Glutamatergic neuron (in vitro differentiated cells): ENCODE measurements around the gene RHBDF2. TPM values are rescaled to one million over a fixed set of nuclear protein-coding genes. Genes with fewer than 3 reads are reported as not detected.

Source experiments
- DNase-seq: peaks from one replicate; pipeline ENCODE4 v3.0.0; 2022
- H3K27ac Mint-ChIP-seq: one replicate; pipeline ENCODE4 v1.8.0; 2020; ENCODE audit warnings: mild to moderate bottlenecking, mixed read lengths, inconsistent platforms; ENCODE audit not compliant: unreplicated experiment
- H3K27me3 Mint-ChIP-seq: one replicate; pipeline ENCODE4 v1.8.0; 2020; ENCODE audit warnings: mild to moderate bottlenecking, moderate library complexity, mixed read lengths, inconsistent platforms; ENCODE audit not compliant: unreplicated experiment
- H3K36me3 Mint-ChIP-seq: one replicate; pipeline ENCODE4 v1.8.0; 2020; ENCODE audit warnings: mild to moderate bottlenecking, mixed read lengths, inconsistent platforms; ENCODE audit not compliant: unreplicated experiment
- H3K4me1 Mint-ChIP-seq: one replicate; pipeline ENCODE4 v1.8.0; 2020; ENCODE audit warnings: mild to moderate bottlenecking, low read depth, mixed read lengths, inconsistent platforms; ENCODE audit not compliant: unreplicated experiment
- H3K4me3 Mint-ChIP-seq: one replicate; pipeline ENCODE4 v1.8.0; 2020; ENCODE audit warnings: mild to moderate bottlenecking, mixed read lengths, inconsistent platforms; ENCODE audit not compliant: unreplicated experiment
- H3K9me3 Mint-ChIP-seq: one replicate; pipeline ENCODE4 v1.8.0; 2020; ENCODE audit warnings: mild to moderate bottlenecking, moderate library complexity, mixed read lengths, inconsistent platforms; ENCODE audit not compliant: unreplicated experiment
- total RNA-seq: library from RNA; stranded (reverse); fragmentation: NEBNext Ultra II Directional; extraction: Animal tissue kit (Norgen Biotek cat#: 25700); gene quantifications from one replicate; pipeline ENCODE4 v1.2.1, GENCODE V29; 2021; ENCODE audit not compliant: unreplicated experiment
- TF ChIP-seq, protein P1 (sequence below): fragments of 200-600 bp; sonication (generic); IDR thresholded peaks from one replicate; pipeline ENCODE4 v1.5.0; 2021; ENCODE audit not compliant: partially characterized antibody, unreplicated experiment

RHBDF2 gene
- total RNA-seq, 1 donor from 2014 or later = 1.9 TPM

DNA sequence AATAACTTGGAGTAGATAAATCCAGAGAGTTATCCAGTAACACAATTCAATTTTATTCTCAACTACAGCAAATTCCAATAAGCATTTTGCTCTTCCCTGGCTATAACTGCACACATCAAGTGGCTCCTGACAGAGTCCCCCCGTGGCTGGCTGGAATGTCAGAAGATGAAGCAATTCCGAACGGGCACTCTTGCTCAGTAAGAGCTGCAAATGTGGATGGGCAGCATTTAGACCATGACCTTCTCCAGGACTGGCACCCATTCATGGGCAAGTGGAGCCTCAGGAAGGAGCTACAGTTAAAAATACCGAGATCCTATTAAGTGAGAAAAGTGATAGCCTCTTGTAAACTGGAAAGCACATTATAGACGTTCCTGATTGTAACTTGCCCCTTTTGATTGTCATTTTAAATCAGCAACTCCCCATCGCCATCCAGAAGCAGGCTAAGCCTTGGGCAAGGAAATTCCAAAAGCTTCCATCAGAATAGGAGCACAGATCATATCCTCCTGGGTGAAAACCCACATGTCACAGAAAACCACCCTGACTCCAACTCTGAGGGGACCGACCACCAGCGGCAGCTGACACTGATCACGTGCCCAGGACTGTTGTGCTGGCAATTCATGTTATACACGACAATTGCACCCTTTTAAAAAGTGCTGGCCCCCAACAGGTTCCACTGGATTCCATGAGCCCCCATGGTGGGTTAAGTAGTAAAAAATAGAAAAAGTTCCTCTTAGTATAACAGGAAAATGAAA, 55.4 kb downstream of the RHBDF2 start:
- H3K27ac Mint-ChIP-seq = peak overlapping the region; percentile 86

GRCh38 chr17:76444518-76445311, 56.5 kb downstream of the RHBDF2 start:
- TF ChIP-seq, protein P1, sequence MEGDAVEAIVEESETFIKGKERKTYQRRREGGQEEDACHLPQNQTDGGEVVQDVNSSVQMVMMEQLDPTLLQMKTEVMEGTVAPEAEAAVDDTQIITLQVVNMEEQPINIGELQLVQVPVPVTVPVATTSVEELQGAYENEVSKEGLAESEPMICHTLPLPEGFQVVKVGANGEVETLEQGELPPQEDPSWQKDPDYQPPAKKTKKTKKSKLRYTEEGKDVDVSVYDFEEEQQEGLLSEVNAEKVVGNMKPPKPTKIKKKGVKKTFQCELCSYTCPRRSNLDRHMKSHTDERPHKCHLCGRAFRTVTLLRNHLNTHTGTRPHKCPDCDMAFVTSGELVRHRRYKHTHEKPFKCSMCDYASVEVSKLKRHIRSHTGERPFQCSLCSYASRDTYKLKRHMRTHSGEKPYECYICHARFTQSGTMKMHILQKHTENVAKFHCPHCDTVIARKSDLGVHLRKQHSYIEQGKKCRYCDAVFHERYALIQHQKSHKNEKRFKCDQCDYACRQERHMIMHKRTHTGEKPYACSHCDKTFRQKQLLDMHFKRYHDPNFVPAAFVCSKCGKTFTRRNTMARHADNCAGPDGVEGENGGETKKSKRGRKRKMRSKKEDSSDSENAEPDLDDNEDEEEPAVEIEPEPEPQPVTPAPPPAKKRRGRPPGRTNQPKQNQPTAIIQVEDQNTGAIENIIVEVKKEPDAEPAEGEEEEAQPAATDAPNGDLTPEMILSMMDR = no peak
- peaks cover 15% of the 10 kb centered on the region for H3K27me3 Mint-ChIP-seq
- peak; percentile 67 for DNase-seq
- peaks cover 69% of the 10 kb centered on the region for H3K4me1 Mint-ChIP-seq
- peak overlapping the region; percentile 86 for H3K27ac Mint-ChIP-seq
- peaks cover 7% of the 10 kb centered on the region for H3K9me3 Mint-ChIP-seq
- peaks cover 6% of the 10 kb centered on the region for H3K36me3 Mint-ChIP-seq
- H3K4me3 Mint-ChIP-seq = peak overlapping the region; percentile 78

More for the DNA sequence above, 55.4 kb downstream of the RHBDF2 start:
- TF ChIP-seq, protein P1 = no peak
- peaks cover 15% of the 10 kb centered on the region for H3K27me3 Mint-ChIP-seq
- peaks cover 6% of the 10 kb centered on the region for H3K36me3 Mint-ChIP-seq
- peaks cover 7% of the 10 kb centered on the region for H3K9me3 Mint-ChIP-seq
- DNase-seq = no peak
- peak overlapping the region; percentile 78 for H3K4me3 Mint-ChIP-seq
- H3K4me1 Mint-ChIP-seq = peaks cover 77% of the 10 kb centered on the region

DNA sequence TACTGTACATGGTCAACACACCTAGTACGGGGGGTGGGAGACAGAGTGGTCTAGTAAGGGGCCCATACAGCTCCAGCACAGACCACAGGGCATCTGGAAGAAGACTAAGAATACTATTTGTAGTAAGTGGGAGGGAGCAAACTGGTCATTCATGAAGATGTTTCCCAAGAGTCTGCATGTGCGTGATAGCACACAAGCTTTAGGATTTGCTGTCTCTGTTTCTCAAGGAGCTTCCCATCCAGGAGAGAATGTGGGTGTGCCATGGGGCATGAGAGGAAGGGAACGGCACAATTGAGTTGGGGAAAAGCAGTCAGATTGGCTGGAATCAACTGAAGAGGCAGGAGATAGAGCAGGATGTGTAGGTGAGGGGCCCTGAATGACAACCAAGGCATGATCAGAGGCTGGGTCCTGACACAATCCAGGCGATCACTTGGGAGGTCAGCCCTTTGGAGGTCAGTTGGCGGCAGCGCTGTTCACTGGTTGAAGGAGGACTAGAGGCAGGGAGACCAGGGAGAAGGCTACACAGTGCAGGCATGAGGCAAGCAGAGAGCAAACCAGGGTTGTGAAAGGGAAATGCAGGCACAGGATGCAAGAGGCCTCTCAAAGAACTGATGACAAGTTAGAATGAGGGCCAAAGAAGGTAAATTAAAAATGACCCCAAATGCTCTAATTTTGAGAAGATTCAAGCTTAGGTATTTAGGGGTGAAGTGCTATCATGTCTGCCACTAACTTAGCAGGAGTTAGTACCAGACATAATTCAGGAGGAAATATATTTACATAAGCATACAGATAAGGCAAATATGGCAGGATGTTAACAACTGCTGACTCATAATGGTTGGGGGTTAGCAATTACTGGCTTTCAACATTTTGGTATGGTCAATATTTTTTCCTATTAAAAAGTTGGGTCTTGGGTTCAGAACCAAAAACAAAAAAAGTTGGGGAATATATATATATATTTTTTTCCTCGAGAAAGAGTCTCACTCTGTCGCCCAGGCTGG, 58.6 kb downstream of the RHBDF2 start:
- H3K4me1 Mint-ChIP-seq = peaks cover 65% of the 10 kb centered on the region
- peak overlapping the region; percentile 80 for H3K27ac Mint-ChIP-seq
- peaks cover 2% of the 10 kb centered on the region for H3K9me3 Mint-ChIP-seq
- H3K27me3 Mint-ChIP-seq = peaks cover 14% of the 10 kb centered on the region
- H3K36me3 Mint-ChIP-seq = peaks cover 6% of the 10 kb centered on the region
- TF ChIP-seq, protein P1 = no peak
- no peak overlapping the region for H3K4me3 Mint-ChIP-seq
- DNase-seq = no peak

DNA sequence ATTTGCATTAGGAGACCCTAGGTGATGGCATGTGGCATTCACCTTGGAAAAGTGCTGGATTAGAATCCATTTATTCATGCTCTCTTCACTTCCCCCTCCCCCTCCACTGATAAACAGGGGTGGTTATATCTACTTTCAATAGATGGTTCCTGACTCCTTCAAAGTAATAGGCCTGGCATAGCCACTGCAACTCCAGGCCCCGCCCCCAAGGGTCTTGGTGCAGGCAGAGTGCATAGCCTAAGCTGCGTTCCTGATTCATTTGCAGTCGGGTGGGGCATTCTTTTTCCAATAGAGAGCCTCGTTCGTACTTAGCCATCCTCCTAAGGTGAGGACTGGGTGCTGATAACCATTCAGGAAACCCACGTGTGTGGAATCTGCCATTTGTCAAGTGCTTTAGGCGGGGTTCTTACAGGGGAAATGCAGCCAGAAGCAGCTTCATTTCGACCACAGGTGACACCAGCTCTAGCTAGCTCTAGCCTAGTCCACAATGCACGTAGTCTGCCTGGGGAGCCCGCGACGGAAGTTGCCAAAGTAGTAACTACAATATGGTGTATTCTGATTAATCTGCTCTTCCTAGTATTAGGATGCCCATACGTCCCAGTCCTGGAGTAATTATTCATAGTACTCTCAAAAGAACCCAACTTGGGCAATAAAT, 59.4 kb downstream of the RHBDF2 start:
- Mint-ChIP-seq H3K27me3 (peaks cover 14% of the 10 kb centered on the region), H3K4me1 (peaks cover 58% of the 10 kb centered on the region), H3K9me3 (peaks cover 2% of the 10 kb centered on the region), H3K36me3 (peaks cover 6% of the 10 kb centered on the region), H3K27ac (no peak overlapping the region), H3K4me3 (no peak overlapping the region)
- DNase-seq = peak; percentile 43
- TF ChIP-seq, protein P1 = no peak
